DLD1 (cell line): ENCODE results near the gene NEK6.

ENCODE experiments used
- in situ Hi-C: cut with HindIII; loops from 2 replicates; pipeline ENCODE4 v1.10.0; 2017; ENCODE audit warnings: low sequenced_read_pairs

NEK6 gene

GRCh38 chr9:124277420-124277819 lies 19.7 kb downstream of the NEK6 start:
- in situ Hi-C loops: no loop called here

DNA sequence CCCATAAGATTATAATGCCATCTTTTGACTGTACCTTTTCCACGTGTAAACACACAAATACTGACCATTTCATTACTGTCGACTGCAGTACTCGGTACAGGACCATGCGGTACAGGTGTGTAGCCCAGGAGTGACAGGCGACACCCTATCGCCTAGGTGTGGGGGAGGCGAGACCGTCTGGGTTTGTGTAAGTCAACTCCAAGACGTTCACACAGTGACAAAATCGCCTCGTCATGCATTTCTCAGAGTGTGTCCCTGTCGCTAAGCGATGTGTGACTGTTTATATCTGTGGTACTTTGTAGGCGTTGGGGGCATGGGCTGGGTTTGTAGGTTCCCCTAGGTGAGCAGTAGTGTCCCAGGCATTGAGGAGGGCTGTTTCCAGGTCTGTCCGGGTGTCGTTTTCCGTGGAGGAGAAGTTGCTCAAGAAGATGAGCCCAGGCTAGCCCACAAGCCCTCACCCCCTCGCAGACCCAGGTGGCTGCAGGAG lies 20.3 kb downstream of the NEK6 start:
- in situ Hi-C loops: no loop called here

DNA sequence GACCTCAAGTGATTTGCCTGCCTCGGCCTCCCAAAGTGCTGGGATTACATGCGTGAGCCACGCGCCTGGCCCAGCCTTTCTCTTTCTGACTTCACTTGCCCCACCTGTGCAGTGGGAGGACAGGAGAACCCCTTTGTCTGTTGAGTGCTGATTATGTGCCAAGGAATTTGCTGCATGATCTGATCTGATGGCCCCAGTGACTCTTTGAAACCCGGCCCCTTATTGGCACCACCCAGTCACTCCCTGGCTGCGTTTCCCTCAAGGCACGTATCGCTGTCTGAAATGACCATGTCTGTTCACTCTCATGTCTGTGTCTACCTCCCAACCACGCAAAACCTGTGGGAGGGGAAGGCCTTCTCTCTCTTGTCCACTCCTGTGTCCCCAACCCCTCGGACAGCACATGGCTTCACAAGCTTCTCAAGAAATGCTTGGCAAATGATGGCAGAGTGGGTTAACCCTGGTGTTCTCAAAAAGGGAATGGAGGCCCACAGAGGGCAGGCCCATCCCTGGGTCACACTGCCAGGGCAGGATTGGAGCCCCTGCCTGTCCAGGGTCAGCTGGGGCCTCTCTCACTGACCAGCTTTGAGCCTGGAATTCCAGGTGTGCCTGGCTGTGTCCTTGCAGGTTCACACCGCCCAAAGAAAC lies 21.9 kb downstream of the NEK6 start:
- in situ Hi-C loops: no loop called here

- in situ Hi-C loops: no loop called here
These were observed 22.5 kb downstream of the NEK6 start for GRCh38 chr9:124280176-124280691.

- in situ Hi-C loops: no loop called here
These were observed 24.2 kb downstream of the NEK6 start for GRCh38 chr9:124281931-124282371.

GRCh38 chr9:124282442-124283227 lies 24.9 kb downstream of the NEK6 start:
- in situ Hi-C loops: no loop called here

DNA sequence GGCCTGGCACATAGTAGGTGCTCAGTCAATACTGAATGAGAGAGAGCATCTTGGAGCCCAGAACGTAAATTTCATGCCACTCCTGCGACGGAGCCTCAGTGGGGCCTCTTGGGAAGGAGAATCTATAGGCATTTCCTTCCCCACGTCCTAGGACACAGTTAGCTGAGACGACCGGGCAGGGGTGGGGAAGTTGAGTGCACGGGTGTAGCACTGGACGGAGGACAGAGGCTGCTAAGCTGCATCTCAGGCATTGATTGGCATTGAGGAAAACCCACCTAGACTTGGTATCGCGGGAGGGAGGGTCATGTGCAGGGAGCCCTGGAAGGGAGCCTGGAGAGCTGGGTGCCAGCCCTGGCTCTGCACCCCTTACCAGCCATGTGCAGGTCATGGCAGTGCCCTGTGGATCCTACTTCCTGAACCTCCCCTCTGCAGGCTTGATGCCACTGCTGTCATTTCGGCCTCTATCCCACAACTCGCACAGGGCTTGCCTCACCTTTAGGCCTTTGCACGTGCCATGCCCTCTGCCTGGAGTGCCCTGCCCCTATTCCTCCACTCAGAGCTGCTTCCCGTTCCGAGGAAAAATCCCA lies 25.6 kb downstream of the NEK6 start:
- in situ Hi-C loops: no loop called here

DNA sequence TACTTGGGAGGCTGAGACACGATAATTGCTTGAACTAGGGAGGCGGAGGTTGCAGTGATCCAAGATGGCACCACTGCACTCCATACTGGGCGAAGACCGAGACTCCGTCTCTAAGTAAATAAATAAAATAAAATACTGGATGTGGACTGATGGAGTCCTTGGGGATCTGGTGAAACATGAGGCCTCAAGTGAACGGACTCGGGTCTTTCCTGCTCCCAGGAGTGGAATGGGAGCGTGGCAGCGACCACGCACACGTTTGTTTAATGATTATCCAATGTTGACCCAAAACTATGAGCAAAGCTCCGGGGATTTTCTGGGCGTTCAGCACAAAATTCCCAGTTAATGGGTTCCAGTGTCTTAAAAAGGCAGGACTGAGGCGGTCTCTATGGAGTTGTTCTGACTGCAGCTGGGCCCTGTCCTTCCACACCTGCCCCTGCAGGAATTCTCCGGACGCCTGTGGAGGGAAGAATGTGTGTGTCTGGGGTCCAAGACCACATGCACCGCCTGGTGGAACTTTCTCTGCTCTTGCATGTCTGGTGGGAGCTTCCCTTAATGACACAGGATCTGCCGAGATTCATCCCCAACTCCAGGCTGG lies 26.6 kb downstream of the NEK6 start:
- in situ Hi-C loops: no loop called here

GRCh38 chr9:124284940-124285441 lies 27.2 kb downstream of the NEK6 start:
- in situ Hi-C loops: no loop called here

GRCh38 chr9:124285490-124285889 lies 27.7 kb downstream of the NEK6 start:
- in situ Hi-C loops: no loop called here

- in situ Hi-C loops: no loop called here
These were observed 28.1 kb downstream of the NEK6 start for GRCh38 chr9:124285903-124286291.

GRCh38 chr9:124286292-124286931 lies 28.7 kb downstream of the NEK6 start:
- in situ Hi-C loops: no loop called here

DNA sequence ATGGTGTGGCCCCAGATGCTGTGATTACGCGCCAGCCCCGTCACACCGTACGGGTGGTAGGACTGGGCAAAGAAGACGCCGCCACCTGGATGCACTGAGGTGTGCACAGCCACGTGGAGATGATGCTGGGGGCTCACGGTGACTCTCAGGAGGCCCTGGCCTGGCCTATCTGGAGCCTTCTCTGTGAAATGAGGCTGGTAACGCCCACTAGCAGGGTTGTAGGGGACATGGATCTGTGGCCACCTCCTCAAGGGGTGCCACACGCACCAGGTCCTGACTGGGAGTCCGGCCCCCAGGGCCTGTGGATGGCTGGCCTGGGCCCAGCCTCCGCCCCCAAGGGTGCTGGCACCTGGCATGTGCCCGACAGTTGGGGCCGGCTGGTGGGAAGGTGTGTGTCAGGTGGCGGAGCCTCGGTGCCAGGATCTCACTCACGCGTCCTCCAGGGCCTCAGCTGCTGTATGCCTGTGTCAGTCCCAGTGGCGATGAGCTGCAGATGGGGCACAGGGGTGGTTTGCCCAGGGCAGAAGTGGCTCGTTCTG lies 32.4 kb downstream of the NEK6 start:
- in situ Hi-C loops: no loop called here

DNA sequence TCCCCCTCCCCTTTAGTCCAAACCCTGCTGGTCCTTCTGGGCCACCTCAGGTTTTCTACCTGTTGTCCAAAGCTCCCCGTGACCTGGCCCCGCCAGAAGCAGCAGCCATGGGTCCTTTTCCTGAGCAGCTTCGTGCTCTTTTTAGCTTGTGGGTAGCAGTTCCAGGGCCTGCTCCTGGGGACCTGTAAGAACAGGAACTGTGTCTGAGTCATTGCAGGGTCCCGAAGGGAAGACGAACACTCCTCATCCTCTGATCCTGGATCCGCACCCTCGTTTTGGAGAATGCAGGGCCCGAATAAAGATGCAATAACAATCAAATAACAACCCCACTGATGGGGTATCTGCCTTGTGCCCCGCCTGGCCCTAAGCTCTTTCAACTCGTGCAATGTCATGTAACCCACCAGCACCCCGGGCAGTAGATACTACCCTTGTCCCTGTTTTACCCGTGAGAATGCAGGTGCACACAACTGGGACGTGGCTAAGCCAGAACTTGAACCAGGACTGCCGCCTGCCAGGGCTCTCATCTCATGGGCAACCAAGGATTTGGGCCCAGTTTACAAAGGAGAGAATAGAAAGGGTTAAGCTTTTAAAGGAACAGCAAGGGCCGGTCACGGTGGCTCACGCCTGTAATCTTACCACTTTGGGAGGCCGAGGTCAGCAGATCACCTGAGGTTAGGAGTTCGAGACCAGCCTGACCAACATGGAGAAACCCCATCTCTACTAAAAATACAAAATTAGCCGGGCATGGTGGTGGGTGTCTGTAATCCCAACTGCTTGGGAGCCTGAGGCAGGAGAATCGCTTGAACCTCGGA lies 33.2 kb downstream of the NEK6 start:
- in situ Hi-C loops: no loop called here

GRCh38 chr9:124291801-124292396 lies 34.1 kb downstream of the NEK6 start:
- in situ Hi-C loops: no loop called here

- in situ Hi-C loops: no loop called here
These were observed 35.2 kb downstream of the NEK6 start for GRCh38 chr9:124292696-124293593.

DNA sequence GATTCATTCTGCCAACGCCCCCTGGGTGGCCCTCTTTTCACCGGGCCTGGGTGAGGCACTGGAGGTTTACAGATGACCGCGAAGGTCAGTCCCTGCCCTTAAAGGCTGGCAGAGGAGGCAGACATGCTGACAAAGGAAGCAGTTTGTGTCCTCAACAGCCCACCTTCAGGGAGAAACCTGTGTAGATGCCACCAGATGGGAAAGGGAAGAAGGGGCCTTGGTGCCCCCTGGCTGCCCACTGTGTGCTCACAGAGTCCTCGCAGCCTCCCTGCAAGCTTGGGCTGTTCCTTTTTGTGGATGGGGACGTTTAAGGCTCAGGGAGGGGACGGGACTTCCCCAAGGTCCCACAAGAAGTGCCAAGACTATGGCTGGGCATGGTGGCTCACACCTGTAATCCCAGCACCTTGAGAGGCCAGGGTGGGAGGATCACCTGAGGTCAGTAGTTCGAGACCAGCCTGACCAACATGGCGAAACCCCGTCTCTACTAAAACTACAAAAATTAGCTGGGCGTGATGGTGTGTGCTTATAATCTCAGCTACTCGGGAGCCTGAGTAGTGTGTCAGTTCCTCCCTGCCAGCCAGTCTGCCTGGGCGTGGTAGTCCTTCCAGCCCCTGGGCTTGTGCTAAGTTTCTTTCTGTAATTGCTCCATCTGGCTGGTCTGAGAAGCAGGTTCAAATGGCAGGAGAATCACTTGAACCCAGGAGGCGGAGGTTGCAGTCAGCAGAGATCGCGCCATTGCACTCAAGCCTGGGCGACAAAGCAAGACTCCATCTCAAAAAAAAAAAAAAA lies 36.2 kb downstream of the NEK6 start:
- in situ Hi-C loops: no loop called here
